ENCODE data around the gene STPG1.

DNA sequence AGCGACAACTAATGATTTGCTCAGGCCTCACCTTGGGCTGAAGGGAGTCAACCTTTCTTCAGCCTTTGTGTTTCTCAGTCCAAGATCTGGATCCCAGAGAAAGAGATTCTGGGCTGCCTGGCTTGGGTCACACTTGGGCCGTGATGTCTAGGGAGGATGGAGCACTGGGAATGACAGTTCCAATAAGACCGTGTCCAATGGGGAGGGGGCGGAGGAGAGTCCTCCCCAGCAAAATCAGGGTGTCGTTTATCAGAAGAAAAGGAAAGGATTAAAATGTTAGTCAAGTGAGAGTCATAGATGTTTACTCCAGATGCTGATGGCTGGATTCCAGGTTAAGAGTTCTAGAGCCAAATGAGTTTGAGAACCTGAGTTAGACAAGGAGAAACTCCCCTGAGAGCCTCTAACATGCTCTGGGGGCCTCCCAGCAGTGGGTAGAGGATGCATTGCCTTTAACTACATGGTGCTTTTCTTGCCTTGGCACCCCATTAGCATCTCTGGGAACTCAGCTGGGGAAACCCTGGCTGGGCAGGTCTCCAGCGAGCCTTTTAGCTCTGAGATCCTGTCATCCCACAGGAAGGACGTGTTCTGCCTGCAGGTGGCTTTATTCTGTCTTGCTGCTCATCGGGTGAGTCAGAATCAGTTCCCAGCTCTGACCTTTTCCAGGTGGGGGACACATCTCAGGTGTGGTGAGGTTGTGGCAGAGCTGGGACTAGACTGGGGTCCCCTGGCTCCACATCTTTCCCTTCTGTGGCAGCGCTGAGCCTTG is 24.2 kb upstream of the STPG1 start:
- TF ChIP-seq, protein P1, sequence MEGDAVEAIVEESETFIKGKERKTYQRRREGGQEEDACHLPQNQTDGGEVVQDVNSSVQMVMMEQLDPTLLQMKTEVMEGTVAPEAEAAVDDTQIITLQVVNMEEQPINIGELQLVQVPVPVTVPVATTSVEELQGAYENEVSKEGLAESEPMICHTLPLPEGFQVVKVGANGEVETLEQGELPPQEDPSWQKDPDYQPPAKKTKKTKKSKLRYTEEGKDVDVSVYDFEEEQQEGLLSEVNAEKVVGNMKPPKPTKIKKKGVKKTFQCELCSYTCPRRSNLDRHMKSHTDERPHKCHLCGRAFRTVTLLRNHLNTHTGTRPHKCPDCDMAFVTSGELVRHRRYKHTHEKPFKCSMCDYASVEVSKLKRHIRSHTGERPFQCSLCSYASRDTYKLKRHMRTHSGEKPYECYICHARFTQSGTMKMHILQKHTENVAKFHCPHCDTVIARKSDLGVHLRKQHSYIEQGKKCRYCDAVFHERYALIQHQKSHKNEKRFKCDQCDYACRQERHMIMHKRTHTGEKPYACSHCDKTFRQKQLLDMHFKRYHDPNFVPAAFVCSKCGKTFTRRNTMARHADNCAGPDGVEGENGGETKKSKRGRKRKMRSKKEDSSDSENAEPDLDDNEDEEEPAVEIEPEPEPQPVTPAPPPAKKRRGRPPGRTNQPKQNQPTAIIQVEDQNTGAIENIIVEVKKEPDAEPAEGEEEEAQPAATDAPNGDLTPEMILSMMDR (IDR thresholded peaks at IDR 0.05; ENCODE audit: insufficient read depth, low read length): no peak
- no peak for TF ChIP-seq SPI1 (IDR thresholded peaks at IDR 0.05; ENCODE audit: borderline replicate concordance, low read depth)
- TF ChIP-seq, protein P2, sequence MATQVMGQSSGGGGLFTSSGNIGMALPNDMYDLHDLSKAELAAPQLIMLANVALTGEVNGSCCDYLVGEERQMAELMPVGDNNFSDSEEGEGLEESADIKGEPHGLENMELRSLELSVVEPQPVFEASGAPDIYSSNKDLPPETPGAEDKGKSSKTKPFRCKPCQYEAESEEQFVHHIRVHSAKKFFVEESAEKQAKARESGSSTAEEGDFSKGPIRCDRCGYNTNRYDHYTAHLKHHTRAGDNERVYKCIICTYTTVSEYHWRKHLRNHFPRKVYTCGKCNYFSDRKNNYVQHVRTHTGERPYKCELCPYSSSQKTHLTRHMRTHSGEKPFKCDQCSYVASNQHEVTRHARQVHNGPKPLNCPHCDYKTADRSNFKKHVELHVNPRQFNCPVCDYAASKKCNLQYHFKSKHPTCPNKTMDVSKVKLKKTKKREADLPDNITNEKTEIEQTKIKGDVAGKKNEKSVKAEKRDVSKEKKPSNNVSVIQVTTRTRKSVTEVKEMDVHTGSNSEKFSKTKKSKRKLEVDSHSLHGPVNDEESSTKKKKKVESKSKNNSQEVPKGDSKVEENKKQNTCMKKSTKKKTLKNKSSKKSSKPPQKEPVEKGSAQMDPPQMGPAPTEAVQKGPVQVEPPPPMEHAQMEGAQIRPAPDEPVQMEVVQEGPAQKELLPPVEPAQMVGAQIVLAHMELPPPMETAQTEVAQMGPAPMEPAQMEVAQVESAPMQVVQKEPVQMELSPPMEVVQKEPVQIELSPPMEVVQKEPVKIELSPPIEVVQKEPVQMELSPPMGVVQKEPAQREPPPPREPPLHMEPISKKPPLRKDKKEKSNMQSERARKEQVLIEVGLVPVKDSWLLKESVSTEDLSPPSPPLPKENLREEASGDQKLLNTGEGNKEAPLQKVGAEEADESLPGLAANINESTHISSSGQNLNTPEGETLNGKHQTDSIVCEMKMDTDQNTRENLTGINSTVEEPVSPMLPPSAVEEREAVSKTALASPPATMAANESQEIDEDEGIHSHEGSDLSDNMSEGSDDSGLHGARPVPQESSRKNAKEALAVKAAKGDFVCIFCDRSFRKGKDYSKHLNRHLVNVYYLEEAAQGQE (IDR thresholded peaks at IDR 0.05; ENCODE audit: insufficient replicate concordance, low read depth): no peak
